SU-DHL-6 (cell line): ENCODE data around the gene MYOD1.

ENCODE experiments used
- H2AFZ ChIP-seq: fragments of 200-600 bp; sonication (generic); 2 replicates; pipeline ENCODE4 v1.6.1; 2014; ENCODE audit warnings: low read depth, mild to moderate bottlenecking, moderate library complexity, mixed read lengths, antibody characterized with exemption, low read length; ENCODE audit not compliant: severe bottlenecking
- H3F3A ChIP-seq: fragments of 200-600 bp; shearing (Covaris generic); 2 replicates; pipeline ENCODE4 v1.6.0; 2016; ENCODE audit warnings: antibody characterized with exemption, mild to moderate bottlenecking; ENCODE audit not compliant: insufficient read depth
- H3K27ac ChIP-seq: fragments of 200-600 bp; sonication (generic); 2 replicates; pipeline ENCODE4 v1.5.1; 2016; ENCODE audit warnings: low read depth, mild to moderate bottlenecking, low read length, moderate library complexity, mixed read lengths
- H3K27me3 ChIP-seq: fragments of 200-600 bp; sonication (generic), shearing (Covaris generic); 2 replicates; pipeline ENCODE4 v1.6.0; 2014; ENCODE audit warnings: mild to moderate bottlenecking, low read length
- H3K36me3 ChIP-seq: fragments of 200-600 bp; sonication (generic); 2 replicates; pipeline ENCODE4 v1.6.1; 2014; ENCODE audit warnings: mild to moderate bottlenecking, low read length, mixed read lengths
- H3K4me2 ChIP-seq: fragments of 300-600, 200-600 bp; shearing (Covaris generic), sonication (generic); 2 replicates; pipeline ENCODE4 v1.6.0; 2014; ENCODE audit warnings: low read length, low read depth, mild to moderate bottlenecking; ENCODE audit not compliant: poor library complexity, severe bottlenecking
- H3K4me3 ChIP-seq: fragments of 200-600 bp; sonication (generic); 2 replicates; pipeline ENCODE4 v1.5.1; 2014; ENCODE audit warnings: antibody characterized with exemption, low read length, mild to moderate bottlenecking, mixed read lengths; ENCODE audit not compliant: insufficient read depth, poor library complexity, severe bottlenecking
- H3K79me2 ChIP-seq: fragments of 200-600 bp; sonication (generic); 2 replicates; pipeline ENCODE4 v1.6.1; 2014; ENCODE audit warnings: mild to moderate bottlenecking, low read length, moderate library complexity; ENCODE audit not compliant: insufficient read depth
- H3K9ac ChIP-seq: fragments of 200-600 bp; sonication (generic); 2 replicates; pipeline ENCODE4 v1.7.0; 2014; ENCODE audit warnings: mild to moderate bottlenecking, low read length
- H3K9me2 ChIP-seq: fragments of 200-600 bp; sonication (generic); replicated peaks from 2 replicates; pipeline ENCODE4 v1.6.1; 2014; ENCODE audit warnings: low read length; ENCODE audit not compliant: insufficient read depth
- H3K9me3 ChIP-seq: fragments of 200-600 bp; sonication (generic); 2 replicates; pipeline ENCODE4 v1.6.1; 2014; ENCODE audit warnings: low read length, mixed read lengths; ENCODE audit not compliant: insufficient read depth
- H4K20me1 ChIP-seq: fragments of 200-600 bp; sonication (generic); 2 replicates; pipeline ENCODE4 v1.6.1; 2014; ENCODE audit warnings: low read depth, mild to moderate bottlenecking, antibody characterized with exemption, low read length, moderate library complexity, mixed read lengths
- CTCF ChIP-seq: fragments of 200-600 bp; sonication (generic); IDR thresholded peaks from one replicate; pipeline ENCODE4 v1.5.1; 2017; ENCODE audit warnings: antibody characterized with exemption, mild to moderate bottlenecking, low read length, moderate library complexity; ENCODE audit not compliant: insufficient read depth, poor library complexity, severe bottlenecking
- EZH2phosphoT487 ChIP-seq: fragments of 200-600 bp; sonication (generic), shearing (Covaris generic); conservative IDR thresholded peaks from 2 replicates; pipeline ENCODE4 v1.6.1; 2018; ENCODE audit warnings: mild to moderate bottlenecking, antibody characterized with exemption, low read length, moderate library complexity, mixed read lengths

The MYOD1 gene

GRCh38 chr11:17719028-17719937, at the start of gene MYOD1:
MYOD1 (plus strand) TSS chr11:17719571; CDS start chr11:17719783, 212 bp downstream.
- Histone ChIP-seq H3K9me2 (no peaks in the 10 kb centered on the region), H3K27me3 (no peaks in the 10 kb centered on the region), H3K36me3 (no peaks in the 10 kb centered on the region), H3K79me2 (no peaks in the 10 kb centered on the region), H3K4me3 (no peak within 1 kb of the TSS), H3K9ac (no peak within 1 kb of the TSS), H3F3A (no peaks in the 10 kb centered on the region), H3K27ac (no peak within 1 kb of the TSS), H3K4me2 (no peak within 1 kb of the TSS), H4K20me1 (no peaks in the 10 kb centered on the region), H3K9me3 (no peaks in the 10 kb centered on the region), H2AFZ (no peak within 1 kb of the TSS)
- TF ChIP-seq EZH2phosphoT487 (no peak), CTCF (no peak)

GRCh38 chr11:17672469-17672868, 46.9 kb upstream of the MYOD1 start:
- peaks cover 10% of the 10 kb centered on the region; the same call in 1 of the 2 replicates for H3K9me3 ChIP-seq
- no peak overlapping the region for H3K9ac ChIP-seq
- H3K79me2 ChIP-seq, result no peaks in the 10 kb centered on the region
- no peak overlapping the region for H3K27ac ChIP-seq
- no peak overlapping the region for H3K4me3 ChIP-seq
- no peaks in the 10 kb centered on the region for H4K20me1 ChIP-seq
- no peaks in the 10 kb centered on the region for H3K9me2 ChIP-seq
- no peaks in the 10 kb centered on the region for H3K36me3 ChIP-seq
- H3K27me3 ChIP-seq, result no peaks in the 10 kb centered on the region
- no peaks in the 10 kb centered on the region for H3F3A ChIP-seq
- no peak overlapping the region for H2AFZ ChIP-seq
- H3K4me2 ChIP-seq, result no peak overlapping the region
- no peak for TF ChIP-seq EZH2phosphoT487

GRCh38 chr11:17673951-17674350, 45.4 kb upstream of the MYOD1 start:
- Histone ChIP-seq H3K27me3 (no peaks in the 10 kb centered on the region), H2AFZ (no peak overlapping the region), H3K9me2 (no peaks in the 10 kb centered on the region), H3K4me2 (no peak overlapping the region), H3K9me3 (peaks cover 10% of the 10 kb centered on the region; the same call in 1 of the 2 replicates), H3K79me2 (no peaks in the 10 kb centered on the region), H3K4me3 (no peak overlapping the region), H3K27ac (no peak overlapping the region), H3K36me3 (no peaks in the 10 kb centered on the region), H3K9ac (no peak overlapping the region), H4K20me1 (no peaks in the 10 kb centered on the region), H3F3A (no peaks in the 10 kb centered on the region)
- TF ChIP-seq EZH2phosphoT487, result no peak
- no peak for TF ChIP-seq CTCF

GRCh38 chr11:17682848-17683247, 36.5 kb upstream of the MYOD1 start:
- Histone ChIP-seq H3K27ac (no peak overlapping the region), H3K79me2 (no peaks in the 10 kb centered on the region), H3K9ac (no peak overlapping the region), H3K4me3 (no peak overlapping the region), H4K20me1 (no peaks in the 10 kb centered on the region), H3K9me3 (no peaks in the 10 kb centered on the region), H3K36me3 (no peaks in the 10 kb centered on the region), H3K27me3 (no peaks in the 10 kb centered on the region), H3K4me2 (no peak overlapping the region), H3K9me2 (no peaks in the 10 kb centered on the region), H3F3A (no peaks in the 10 kb centered on the region), H2AFZ (no peak overlapping the region)
- TF ChIP-seq CTCF (no peak), EZH2phosphoT487 (no peak)
